Stimulated activated CD4-positive, alpha-beta T cell treated with anti-CD3 and anti-CD28 coated beads, Interleukin-15, amount 100 ng/mL, for 24 hours (primary cell): ENCODE data around the gene ST7.

Experiments used
- DNase-seq: peaks from one replicate; pipeline ENCODE4 v3.0.0-alpha.2; 2020

ST7 gene

DNA sequence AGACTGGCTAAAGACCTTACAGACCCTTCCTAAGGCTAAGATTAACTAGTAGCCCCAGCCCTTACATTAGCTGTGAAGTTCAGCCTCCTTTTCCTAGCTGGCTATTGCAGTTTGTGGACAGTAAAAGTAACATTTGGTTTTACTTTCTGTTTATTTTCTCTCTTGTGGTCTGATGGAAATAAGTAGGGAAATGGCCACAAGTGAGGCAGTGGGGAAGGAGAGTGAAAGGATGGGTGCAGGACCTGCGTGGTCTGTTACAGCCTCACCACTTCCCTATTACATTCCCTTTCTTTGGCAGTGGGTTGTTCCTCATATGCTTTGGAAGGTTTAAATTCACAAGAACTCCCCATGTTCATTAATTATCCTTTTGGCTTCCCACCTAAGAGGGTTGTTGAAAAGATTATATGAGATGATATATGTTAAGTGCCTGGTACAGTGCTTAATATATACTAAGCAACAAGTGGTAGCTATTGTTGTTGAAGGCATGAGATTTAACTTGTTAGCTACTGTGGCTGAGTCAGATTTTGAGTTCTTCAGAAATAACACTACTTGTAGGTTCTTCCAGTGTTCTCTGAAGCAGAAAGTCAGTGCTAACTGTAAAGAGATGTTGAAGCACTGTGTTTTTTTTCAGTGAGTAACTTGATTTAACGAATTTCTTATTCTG, 181.7 kb downstream of the ST7 start:
- no peak for DNase-seq

DNA sequence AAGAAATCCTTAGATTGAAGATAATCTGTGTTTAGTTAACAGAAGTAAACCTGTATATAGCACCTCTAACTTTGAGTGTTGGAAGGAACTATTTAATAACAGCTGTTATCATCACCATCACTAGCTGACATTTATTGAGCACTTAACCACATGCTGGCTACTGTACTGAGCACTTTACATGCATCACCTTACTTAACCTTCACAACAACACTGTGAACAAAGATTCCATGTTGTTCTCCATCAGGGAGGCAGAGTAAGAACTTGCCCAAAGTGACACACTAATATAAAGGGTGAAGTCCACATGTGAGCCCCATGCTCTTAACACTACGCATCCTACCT, 182.2 kb downstream of the ST7 start:
- no peak for DNase-seq

DNA sequence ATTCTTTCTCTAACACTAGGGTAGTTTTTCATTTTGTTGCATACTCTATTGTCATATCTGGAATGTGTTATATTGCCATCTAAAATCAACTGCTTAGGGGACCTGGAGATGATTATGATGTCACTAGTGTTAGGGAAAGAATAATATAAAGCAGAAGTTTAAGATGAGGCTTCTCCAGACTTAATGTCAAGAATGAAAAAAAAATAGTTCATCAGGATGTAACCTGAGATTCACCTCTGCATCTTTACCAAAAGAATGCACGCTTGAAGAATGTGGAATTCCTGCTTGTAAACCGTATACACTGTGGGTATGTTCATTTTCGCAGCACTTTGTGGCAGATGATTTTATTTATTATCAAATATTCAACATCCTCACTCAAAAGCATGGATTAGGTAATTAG, 184.6 kb downstream of the ST7 start:
- no peak for DNase-seq

DNA sequence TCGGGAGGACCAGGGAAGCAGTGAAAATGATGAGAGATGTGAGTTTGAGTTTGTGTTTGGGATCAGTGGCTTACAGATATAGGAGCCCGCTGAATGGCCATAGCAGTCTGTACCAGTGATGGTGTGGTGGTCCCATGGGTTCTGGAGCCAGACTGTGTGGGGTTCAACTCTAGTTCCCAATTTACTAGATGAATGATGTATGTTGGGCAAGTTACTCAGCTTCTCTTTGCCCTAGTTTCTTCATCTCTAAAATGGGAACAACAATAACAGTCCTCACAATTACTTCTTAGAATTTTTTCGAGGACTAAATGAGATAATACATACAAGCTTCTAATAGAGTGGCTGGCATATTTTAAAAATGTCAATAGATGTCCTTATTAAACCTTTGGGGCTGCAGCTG, 185.2 kb downstream of the ST7 start:
- DNase-seq, result no peak

DNA sequence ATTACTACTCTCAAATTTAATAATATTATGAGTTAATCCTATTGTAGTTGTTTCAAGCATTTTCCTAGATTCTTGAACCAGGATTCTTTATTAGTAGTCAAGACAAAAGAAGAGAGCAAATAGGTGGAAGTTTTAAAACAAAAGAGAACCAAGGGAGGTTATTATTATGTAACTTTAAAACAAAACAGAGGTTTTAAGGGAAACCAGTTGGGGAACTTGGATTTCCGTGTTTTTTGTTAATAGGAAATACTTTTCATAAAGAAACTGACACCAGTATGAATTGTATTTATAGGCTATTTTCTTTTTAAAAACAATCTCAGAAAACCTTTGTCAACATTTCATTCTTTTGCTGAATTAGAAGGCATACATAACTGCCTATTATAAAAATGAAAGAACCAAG, 185.7 kb downstream of the ST7 start:
- DNase-seq, result no peak

DNA sequence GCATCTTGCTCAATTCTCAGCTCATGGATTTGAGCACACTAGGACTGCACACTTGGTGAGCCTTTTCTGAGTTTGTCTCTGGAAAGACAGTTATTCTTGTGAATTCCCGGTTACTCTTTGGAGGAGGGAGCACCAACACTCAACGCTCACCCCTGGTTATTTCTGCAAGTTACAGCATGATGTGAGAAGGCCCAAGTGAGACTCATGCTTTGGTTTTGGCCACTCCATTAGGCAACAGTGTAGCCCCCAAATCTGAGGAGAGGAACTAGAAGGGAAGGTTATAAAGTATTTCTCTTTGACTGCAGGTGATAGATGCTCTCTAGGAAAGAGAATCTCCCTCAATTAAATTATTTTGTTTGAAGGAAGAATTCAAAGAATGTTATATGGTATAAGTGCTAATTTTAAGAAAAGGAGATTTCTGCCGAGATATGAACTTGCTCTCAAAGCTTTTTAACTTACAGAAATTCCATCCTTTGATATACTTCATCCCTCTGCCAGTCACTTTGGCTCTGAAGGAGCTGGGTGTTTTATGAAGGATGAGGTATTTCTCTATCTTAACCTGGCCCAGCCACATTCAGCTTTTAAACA, 186.2 kb downstream of the ST7 start:
- no peak for DNase-seq

DNA sequence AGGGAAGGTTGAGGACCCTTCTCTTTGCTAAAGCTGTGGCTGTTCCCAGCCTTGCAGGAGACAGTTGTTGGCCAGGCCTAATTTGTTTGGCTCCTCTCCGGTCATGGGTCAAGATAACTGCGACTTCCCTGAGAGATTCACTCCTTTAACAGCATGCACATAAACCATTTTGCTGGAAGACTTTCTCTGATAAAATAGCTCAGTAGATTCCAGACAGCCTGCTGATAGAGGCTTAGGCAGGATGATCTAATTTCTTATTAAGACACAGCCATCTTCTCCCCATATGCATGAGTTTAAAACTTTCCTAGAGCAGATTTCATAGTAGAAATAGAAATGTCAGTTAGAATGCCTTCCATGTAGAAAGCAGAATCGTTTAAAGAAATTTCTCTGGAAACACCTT, 187.6 kb downstream of the ST7 start:
- DNase-seq, result no peak

DNA sequence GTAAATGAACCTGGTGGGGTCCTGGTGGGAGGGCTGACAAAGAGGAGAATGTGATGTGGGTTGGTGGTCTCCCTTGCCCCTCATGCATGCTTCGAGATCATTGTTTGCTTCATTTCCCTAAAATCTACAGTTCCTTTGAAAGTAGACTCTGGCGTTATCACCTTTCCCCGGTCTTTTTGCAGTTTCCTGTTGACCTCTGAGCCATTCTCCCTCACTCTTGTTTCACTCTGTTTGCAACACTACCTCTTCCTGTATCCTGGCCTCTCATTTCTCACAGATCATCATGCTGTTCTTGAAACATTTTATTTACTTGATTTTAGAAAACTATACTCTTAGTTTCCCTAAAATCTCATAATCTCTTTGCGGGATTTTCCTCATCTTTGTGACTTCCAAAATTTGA, 189.8 kb downstream of the ST7 start:
- DNase-seq, result no peak

DNA sequence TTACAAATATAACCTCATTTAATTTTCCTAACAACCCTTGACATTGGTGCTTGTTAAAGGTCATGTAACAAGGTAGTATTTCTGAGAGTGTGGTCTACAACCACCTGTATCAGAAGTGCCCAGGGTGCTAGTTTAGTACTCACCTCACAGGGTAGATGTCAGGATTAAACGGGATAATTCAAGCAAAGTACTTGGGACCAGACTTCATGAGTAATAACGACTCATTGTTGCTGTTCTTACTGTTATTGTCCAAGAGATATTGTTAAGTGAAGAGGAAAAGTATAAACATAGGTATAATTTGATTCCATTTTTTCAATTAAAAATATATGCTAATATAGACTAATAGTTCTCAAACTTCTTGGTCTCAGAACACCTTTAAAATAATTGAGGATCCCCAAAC, 190.3 kb downstream of the ST7 start:
- no peak for DNase-seq

DNA sequence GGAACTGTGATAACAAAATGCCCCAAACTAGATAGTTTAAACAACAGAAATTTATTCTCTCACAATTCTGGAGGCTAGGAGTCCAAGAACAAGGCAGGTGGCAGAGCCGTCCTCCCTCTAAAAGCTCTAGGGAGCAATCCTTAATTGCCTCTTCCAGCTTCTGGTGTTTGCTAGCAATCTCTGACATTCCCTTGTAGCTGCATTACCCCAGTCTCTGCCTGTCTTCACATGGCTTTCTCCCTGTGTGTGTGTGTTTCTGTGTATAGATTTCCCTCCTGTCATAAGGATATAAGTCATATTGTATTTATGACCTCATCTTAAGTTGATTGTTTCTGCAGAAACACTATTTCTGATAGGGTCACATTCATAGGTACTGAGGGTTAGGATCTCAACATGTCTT, 192.0 kb downstream of the ST7 start:
- DNase-seq, result no peak

DNA sequence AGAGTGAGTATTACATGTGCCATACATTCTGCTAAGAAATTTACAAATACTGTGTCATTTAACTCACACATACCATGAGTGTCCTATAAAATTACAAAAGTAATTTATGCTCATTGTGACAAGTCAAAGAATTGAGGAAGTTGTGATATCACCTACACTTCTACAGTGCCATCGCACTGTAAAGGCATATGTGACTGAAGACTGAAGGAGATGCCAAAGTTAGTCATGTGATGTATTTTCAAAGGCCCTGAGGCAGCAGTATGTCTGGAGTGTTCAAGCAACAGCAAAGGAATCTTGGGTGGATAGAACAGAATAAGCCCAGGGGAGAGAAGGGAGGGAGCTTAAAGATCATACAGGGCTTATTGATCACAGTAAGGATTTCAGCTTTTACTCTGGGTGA, 192.8 kb downstream of the ST7 start:
- no peak for DNase-seq

DNA sequence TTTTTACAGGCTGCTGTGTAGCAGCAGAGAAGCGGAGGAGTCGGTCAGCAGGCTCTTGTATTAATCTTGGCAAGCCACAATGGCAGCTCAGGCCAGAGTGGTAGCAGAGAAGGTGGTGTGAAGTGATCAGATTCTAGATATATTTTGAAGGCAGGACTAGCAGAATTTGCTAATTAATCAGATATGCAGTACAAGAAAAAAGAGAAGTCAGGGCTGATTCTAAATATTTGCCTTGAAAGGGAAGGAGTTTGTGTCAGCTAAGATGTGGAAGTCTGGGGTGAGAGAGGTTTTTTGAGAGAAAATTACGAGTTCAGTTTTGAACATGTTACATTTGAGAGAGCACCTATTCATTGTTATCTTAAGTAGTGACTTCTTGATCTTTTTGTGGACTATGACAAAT, 193.2 kb downstream of the ST7 start:
- DNase-seq, result no peak

DNA sequence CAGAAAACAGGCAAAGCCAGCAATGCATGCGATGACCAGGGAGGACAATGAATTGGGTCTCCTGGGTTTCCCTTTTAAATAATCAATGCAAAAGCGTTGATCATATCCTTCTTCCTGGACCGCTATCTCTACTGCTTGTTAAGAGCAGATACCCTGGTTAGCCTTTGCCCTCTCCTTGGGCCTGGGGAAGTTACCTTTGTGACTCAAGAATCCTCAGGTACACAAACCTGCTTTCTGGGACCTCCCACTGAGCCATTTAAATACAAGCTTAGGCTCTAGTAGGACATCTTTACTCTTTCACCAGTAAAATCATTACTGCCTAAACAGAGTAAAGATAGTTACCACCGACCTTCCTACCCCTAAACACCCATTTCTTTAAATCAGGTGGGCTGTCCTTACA, 195.7 kb downstream of the ST7 start:
- DNase-seq, result no peak

DNA sequence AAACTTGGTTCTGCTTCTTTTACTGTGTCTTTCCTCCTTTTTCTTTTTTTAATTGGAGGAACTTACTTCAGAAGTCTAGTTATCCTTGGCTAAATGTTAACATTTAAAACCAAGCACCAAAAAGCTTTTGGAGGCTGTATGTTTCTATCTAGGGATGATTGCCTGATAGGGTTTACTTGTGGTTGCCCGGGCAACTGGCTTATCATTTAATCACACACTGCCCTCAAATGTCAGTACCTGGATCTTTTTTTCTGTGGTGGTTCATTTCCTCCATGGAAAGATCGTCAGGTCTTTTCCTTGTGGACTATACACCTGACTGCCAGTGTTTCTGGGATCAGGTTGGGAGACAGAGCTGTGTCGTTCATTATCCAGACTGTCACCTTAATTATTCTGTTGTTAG, 196.4 kb downstream of the ST7 start:
- no peak for DNase-seq

DNA sequence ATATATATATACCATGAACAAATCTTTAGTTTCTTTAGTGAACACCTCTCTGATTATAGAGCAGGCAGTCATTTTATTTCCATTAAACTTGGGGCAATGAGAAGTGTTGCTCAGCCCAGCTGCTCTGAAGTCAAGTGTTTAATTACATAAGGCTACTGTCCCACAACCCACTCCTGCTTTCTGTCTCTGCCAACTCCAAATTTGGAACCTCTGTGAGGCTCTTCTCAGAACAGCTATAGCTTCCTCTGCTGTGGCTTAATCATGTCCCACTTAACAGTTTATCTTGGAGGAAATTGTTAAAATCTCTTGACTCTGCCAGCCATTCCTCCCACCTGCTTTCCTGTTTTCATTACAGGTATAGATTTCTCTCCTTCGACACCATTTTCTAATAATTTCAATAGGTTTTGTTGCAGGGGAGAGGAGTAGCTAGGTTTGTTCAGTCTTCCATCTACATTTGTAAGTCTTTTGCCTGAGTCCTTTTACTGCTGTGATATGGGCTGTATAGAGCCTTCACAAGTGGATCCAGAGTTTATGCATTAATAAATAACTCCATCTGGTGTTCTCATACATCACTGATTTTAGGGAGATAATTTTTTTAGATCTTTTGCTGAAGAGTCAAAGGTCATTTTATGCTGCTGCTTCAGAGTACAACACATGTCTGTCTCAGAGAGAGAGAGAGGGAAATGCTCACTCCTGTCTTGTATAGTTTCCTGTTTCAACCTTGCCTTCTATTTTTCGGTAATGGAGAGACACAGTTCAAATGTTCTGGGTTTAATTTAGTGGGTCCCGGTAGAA, 199.1 kb downstream of the ST7 start:
- DNase-seq, result no peak

DNA sequence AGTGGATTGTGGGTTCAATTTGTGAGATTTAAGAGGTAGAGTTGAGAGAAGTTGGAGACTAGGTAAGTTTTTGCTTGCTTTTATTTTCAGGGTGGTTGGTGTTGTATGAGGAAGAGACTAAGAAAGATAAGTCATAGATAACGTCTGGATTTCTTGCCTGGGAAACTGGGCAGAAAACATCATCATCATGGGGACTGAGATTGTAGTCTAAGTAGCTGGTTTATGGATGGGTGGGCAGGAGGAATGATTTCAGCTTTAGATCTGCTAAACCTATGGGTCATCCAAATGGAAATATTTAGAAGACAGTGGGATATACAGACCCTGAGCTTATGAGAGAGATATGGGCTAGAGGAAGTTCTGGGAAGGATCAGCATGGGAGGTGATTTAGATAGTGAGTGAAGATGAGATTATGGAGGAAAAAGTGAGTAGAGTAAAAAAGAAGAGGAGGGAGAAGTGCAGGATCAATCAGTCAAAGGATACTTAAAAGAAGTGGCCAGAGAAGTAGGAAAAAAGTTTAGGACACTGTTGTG, 199.8 kb downstream of the ST7 start:
- no peak for DNase-seq

DNA sequence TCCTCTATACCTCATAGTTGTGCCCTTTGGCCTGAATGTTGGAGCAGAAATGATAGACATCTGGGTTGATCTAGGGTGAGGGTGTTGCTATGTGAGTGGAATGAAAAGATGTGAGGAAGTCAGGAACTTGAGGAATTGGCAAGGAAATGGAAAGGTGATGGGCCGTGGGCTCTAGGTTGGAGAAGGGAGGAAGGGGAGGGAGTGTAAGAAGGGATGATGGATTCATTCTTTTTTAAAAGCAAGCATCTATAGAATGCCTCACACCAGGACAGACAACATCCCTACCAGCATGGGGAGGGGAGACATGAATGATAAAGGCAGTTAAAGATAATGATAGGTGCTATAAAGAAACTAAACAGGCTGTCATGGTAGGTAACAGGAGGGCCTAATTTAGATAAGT, 201.4 kb downstream of the ST7 start:
- no peak for DNase-seq

DNA sequence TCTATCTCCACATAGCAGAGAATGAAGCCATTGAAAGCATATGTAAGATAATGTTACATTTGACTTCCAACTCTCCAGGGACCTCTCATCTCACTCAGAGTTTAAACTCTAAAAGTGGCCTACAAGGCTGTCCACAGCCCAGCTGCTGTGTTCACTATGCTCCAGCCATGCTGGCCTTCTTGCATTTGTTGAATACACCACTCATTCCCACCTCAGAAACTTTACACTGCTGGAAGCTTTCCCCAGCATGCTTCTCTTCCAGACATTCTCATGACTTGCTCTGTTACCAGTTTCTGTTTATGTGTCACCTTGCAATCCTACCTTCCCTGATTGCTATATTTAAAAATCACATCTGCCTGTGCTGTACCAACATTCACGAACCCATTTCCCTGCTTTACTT, 202.4 kb downstream of the ST7 start:
- DNase-seq, result no peak

DNA sequence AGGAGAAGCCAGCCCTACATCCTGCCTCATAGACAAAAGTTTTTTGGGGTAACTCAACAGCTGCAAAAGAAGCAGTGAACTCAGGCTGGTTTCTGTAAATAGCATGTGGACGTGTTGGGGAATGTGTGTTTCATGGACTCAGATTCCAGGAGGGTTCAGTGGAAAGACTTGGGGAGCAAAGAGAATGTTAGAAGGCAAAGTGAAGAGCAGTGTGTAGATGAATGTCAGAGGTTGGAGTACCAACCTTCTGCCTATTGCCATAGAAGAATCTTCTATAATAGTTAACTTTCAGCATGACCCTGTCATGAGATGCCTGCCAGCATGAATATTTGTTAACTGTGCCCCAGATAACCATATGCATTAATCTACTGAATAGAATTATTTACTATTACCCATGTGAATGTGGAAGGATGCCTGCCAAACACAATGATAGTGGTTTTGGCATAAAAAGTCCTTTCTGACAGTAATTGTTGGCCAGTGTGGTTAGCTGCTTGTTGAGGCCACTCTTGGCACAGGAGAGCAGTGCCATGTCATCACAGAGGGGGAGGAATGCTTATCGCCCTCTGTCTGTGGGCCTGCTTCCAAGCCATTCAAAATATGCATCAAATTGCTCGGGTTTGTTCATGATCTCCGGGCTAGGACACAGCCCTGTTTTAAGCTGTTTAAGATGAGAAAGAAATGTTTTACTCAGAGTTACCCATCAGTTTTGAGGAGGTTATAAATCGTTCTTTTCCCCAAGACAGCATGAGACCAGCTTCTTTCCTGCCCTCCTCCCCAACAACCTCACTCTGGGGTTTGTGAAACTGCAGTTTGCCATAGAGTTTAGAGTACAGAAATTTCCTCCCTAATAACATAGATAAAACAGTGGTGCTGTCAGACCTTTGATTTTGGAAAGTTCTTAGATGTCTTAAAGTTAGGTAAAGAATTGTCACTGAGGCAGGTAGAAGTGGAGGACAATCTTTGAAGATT, 204.2 kb downstream of the ST7 start:
- no peak for DNase-seq

DNA sequence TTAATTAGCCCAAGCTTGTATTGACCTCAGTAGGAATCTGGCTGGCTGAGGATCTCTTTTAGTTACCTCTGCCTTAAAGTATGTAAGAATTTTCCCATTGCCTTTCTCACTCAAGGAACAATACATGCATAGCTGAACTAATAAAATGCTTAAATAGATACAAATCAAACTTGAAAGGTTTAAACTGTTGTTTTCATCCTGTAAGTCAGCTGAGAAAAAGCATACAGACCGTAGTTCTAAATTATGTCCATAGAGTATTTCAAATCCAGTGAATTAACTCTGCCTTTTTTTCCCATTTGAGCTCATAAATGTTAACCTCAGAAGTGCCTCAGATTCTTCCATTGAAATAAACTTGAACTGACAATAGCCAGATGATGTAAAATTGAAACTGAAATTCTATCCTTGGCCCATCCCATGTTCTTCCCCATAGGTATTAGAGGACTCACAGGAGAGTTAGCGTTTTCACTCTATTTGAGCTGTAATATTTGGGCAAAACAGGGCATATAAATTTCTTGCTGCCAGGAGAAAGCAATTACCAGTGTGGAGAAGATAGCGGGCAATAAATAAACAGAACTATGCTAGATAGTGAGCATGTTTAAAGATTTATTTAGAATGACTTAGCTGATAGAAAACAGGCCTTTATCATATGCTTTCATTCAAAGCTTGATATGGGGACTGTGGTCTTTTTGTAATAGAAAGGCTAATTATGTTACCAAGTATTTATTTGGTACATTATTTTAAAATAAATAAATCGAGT, 205.8 kb downstream of the ST7 start:
- no peak for DNase-seq

DNA sequence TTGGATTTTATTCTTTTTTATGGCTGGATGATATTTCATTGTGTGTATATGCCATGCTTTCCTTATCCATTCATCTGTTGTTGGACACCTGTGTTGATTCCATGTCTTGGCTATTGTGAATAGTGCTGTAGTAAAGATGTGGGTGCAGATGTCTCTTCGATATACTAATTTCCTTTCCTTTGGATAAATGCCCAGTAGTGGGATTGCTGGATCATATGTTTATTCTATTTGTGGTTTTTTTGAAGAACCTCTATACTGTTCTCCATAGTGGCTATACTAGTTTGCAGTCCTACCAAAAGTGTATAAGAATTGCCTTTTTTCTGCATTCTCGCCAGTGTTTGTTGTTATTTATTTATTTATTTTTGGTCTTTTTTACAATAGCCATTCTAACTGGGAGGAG, 209.8 kb downstream of the ST7 start:
- no peak for DNase-seq

DNA sequence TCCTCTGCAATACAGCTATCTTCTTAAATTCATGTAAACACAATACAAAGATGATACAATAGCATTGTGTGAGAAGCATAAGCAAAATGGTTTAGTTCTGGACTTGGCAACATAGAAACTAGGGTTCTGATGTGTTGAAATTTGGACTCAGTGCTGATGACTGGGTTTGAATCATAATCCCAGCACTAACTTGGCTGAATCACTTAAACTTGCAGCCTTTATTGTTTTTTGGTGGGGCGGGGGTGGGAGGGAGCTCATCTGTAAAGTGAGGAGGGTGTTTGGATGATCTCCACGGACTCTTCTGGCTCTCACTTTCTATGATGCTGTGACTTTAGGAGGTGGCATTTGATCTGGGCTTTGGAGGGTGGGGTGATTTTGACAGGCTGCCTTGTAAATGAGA, 211.3 kb downstream of the ST7 start:
- DNase-seq, result no peak
